Subcutaneous preadipocyte (primary cell): ENCODE measurements around the gene PRPF18. TPM values are rescaled to one million over a fixed set of nuclear protein-coding genes. Genes with fewer than 3 reads are reported as not detected.

Experiments
- total RNA-seq: library from RNA; depleted of rRNA; stranded (reverse); fragments of >200 nt; gene quantifications from 2 replicates; pipeline ENCODE4 v1.2.3, GENCODE V29; 2012

PRPF18 gene, protein sequence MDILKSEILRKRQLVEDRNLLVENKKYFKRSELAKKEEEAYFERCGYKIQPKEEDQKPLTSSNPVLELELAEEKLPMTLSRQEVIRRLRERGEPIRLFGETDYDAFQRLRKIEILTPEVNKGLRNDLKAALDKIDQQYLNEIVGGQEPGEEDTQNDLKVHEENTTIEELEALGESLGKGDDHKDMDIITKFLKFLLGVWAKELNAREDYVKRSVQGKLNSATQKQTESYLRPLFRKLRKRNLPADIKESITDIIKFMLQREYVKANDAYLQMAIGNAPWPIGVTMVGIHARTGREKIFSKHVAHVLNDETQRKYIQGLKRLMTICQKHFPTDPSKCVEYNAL
- 25.7 and 26.8 TPM in 2 replicates for total RNA-seq

DNA sequence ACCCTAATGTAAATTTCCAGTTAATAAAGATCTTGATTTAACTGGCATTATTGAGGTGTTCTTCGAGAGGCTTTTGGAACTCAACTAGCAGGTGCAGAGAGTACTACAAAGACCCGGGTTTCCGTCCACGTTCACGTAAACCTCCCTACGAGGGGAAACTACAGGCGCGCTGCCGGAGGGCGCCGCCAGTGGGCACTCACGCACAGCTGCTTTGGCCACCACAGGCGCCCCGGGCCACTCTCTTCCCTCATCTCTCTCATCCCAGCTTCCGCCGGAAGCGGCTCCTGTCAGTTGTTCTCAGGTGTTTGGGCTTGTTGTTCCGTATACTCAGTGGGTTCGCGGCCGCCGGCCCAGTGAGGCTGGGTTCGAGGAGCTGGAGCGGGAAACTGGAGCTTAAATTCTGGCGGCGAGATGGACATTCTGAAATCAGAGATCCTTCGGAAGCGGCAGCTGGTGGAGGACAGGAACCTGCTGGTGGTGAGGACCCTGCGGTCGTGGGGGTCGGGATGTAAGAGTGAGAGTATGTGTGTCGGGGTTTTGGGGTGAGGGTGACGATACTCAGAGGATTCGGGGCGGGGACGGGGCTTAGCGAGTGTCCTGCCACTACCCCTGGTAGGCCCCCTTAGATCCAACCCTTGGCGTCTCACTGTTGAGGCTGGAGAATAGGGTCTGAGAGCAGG lies at the start of gene PRPF18:
Gene PRPF18, plus strand, starts transcription at position 290 of the 680 bp plus-strand sequence. Its CDS starts 122 bp downstream, at position 412.

Other genes starting within 250 kb of the PRPF18 start
- gene SEPHS1, start 238.7 kb upstream of the PRPF18 start, total RNA-seq, result 20.6 and 29.1 TPM in 2 replicates
- gene BEND7, start 58.0 kb upstream of the PRPF18 start, total RNA-seq, result 1.4 and 1.5 TPM in 2 replicates